GM12801 (cell line): ENCODE data around the gene MX2.

Experiments
- TF ChIP-seq, protein P1 (sequence below): IDR thresholded peaks from one replicate; pipeline ENCODE4 v1.5.1; 2011; ENCODE audit warnings: control low read depth; ENCODE audit not compliant: insufficient read length; ENCODE audit errors: extremely low read depth

MX2 gene

DNA sequence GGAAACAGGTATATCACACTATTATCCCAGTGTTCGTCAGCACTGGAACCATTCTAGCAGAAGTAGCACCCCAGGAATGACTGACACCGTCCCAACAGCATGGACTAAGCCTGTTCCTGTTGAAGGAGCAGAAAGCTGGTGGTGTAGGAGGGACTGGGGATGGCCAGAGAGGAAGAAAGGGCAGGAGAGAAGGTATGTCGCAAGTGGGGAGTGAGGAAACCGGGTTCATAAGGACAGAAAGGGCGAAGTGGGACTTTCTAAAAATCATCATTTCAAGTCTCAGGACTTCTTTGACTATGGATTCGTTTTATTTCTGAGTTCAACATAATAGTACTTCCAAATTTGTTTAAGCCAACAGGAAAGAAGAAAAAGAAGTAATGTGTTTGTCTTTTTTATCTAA is 44.5 kb downstream of the MX2 start:
- TF ChIP-seq, protein P1, sequence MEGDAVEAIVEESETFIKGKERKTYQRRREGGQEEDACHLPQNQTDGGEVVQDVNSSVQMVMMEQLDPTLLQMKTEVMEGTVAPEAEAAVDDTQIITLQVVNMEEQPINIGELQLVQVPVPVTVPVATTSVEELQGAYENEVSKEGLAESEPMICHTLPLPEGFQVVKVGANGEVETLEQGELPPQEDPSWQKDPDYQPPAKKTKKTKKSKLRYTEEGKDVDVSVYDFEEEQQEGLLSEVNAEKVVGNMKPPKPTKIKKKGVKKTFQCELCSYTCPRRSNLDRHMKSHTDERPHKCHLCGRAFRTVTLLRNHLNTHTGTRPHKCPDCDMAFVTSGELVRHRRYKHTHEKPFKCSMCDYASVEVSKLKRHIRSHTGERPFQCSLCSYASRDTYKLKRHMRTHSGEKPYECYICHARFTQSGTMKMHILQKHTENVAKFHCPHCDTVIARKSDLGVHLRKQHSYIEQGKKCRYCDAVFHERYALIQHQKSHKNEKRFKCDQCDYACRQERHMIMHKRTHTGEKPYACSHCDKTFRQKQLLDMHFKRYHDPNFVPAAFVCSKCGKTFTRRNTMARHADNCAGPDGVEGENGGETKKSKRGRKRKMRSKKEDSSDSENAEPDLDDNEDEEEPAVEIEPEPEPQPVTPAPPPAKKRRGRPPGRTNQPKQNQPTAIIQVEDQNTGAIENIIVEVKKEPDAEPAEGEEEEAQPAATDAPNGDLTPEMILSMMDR = no peak

DNA sequence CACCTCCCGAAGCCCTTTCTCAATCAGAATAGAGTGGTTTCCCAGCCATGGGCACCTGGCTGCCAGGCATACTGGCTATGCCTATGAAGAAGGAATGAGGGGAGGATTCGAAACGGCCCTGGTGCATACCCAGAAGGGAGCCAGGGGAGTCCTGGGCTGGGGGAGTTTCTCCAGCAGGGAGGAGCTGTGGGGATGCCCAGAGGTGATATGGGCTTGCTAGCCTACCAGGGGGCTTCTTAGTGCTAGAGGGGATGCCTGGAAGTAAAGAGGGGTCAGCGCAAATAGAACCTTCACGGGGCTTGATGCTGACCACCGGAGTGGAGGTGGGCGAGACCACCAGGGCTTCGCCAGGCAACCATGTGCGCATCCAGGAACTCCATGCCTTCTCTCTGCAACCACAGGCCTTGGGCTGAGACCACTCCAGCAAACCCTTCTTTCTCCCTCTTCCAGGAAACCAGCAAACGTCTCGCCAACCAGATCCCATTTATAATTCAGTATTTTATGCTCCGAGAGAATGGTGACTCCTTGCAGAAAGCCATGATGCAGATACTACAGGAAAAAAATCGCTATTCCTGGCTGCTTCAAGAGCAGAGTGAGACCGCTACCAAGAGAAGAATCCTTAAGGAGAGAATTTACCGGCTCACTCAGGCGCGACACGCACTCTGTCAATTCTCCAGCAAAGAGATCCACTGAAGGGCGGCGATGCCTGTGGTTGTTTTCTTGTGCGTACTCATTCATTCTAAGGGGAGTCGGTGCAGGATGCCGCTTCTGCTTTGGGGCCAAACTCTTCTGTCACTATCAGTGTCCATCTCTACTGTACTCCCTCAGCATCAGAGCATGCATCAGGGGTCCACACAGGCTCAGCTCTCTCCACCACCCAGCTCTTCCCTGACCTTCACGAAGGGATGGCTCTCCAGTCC is 46.0 kb downstream of the MX2 start:
- TF ChIP-seq, protein P1 = no peak

DNA sequence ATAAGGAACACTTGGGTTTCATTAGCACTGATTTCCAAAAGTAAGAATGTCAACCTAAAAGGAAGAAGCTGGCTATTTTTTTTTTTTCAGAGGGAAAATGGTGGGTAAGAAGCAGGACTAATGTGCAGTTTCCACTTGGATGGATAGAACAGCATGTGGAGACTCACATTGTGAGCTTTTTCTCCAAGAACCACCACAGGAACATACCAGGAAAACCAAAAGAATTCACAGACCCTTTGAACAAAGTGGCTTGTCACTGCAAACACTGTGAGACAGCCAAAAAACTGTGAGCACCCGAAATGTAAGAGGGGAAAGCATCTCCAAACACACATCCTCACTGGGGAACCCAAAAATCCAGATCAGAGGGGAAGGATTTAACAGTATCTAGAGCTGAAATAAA is 48.5 kb downstream of the MX2 start:
- TF ChIP-seq, protein P1 = no peak

DNA sequence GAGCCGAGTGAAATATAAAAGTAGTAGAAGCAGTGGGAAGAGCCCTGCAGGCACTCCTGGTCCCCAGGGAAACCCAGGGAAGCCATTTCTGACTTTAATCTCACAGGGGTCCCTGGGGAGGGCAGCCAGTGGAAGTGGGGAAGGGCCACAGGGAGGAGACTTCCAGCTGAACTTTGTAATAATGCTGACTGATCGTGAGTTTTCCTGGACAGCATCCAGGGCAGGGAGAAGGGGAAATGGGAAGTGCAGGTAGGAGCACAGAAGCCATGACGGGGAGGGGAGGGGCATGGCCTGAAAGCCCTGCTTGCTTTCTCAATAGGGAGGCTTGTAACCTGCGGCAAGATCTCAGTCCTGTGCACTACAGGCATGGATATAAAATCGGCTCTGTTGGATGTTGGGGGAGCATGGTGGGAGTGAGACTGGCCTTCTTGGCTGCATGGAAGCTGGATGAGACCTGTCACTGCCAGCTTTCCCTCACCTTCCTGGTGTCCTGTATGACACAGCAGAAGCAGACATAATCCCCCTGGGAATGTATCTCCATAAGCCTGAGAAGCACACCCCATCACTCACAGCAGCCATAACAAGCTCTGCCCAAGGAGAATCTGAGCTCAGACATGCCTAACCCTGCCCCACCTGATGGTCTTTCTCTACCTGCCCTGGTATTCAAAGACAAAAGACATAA is 49.1 kb downstream of the MX2 start:
- TF ChIP-seq, protein P1 = no peak

DNA sequence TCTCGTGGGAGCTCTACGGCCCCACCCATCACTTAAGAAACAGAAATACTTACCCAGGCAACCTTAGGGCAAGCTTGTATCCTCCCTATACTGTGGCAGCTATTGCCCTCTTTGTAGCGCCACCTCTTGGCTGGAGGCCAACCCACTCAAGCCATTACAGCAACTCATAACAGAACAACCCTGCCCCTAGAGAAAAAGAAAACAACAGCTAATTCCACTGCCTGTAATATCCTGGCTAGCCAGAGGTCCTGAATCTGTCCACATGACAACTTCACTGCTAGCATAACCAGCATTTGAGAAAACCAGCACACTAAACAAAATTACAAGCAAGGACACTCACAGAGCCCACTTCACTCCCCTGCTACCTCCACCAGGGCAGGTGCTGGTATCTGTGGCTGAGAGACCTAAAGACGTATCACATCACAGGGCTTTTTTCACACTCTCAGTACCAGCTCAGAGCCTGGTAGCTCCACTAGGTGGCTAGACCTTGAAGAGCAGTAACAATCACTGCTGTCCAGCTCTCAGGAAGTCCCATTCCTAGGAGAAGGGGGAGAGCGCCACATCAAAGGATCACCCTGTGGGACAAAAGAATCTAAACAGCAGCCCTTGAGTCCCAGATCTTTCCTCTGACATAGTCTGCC is 49.7 kb downstream of the MX2 start:
- TF ChIP-seq, protein P1 = no peak

DNA sequence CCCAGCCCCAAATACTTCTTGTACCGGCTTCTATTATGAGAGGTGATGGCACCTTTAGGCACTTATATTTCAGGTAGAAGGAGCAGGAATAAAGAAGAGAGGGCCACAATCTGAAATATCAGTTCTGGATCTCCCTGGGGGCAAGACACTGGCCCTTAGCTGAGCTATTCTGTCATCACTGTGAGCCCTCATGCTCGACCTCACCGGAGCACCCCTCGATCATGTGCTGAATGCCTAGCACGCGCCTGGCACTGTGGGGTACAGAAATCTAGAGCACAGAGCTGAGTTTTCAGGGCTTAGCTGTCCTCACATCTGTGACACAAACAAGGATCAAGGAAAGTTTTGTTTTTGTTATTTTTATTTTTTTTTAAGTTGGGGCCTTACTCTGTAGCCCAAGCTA is 56.6 kb downstream of the MX2 start:
- TF ChIP-seq, protein P1 = no peak

DNA sequence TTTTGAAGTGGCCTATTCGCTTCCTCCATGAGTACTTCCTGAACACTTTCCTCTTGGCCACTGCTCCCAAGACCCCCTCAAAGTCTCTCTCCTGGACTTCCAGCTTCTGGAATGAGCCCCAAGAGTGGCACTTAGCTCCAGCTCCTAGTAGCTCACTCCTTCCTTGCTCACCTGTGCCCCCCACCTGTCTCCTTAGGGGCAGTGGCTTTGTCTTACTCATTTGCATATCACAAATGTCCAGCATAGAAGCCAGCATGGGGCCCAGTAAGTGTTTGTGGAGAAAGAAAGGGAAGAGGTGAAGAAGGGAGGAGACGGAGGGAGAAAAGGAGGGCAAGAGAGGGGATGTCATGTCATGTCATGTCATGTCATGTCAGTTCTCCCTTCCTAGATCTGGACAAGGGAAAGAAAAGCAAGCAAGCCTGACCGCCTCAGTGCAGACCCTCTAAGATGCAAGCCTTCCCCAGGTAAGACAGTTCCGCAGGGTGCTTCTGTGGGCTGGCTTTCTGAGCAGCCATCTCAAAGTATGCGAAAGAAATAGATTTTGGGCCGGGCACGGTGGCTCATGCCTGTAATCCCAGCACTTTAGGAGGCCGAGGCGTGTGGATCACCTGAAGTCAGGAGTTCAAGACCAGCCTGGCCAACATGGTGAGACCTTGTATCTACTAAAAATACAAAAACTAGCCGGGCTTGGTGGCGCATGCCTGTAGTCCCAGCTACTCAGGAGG is 57.3 kb downstream of the MX2 start:
- TF ChIP-seq, protein P1 = no peak
